Urinary bladder (tissue), 4 donors: Measurements from ENCODE around the gene CFAP221. TPM values are rescaled to one million over a fixed set of nuclear protein-coding genes. Genes with fewer than 3 reads are reported as not detected.

ENCODE experiments used
- DNase-seq: peaks from one replicate; pipeline ENCODE4 v3.0.0-alpha.2; 2015; ENCODE audit errors: extremely low spot score
- H3K27ac ChIP-seq: one replicate; pipeline ENCODE4 v1.5.1; 2013; ENCODE audit warnings: low read depth, mild to moderate bottlenecking, moderate library complexity
- H3K36me3 ChIP-seq: one replicate; pipeline ENCODE4 v1.6.1; 2013; ENCODE audit warnings: mild to moderate bottlenecking, moderate library complexity; ENCODE audit not compliant: insufficient read depth
- H3K4me1 ChIP-seq: one replicate; pipeline ENCODE4 v1.6.1; 2013; ENCODE audit warnings: mild to moderate bottlenecking, moderate library complexity; ENCODE audit not compliant: insufficient read depth
- H3K4me3 ChIP-seq: one replicate; pipeline ENCODE4 v1.5.1; 2013; ENCODE audit warnings: low read depth, low read length
- WGBS: extraction: QIAGEN DNeasy Blood & Tissue Kit; methylation state at CpG from one replicate; pipeline ENCODE4 v1.1.7; 2013; 5-methylcytosine and 5-hydroxymethylcytosine counted together
- polyA plus RNA-seq: library from polyadenylated mRNA; stranded (reverse); fragments of 200-250 nt; gene quantifications from one replicate; pipeline ENCODE4 v1.2.3, GENCODE V29; 2013
- total RNA-seq: library from RNA; depleted of rRNA; stranded (reverse); fragments of >200 nt; gene quantifications from one replicate; pipeline ENCODE4 v1.2.3, GENCODE V29; 2014
- donor health status: healthy with polysubstance abuse.
- donor health status: healthy.

The CFAP221 gene
- total and polyA plus RNA-seq, 2 donors = 0.09 to 0.95 TPM

GRCh38 chr2:119548516-119549120 lies 4.4 kb downstream of the CFAP221 start:
- DNase-seq = no peak
- Histone ChIP-seq H3K27ac (no peak overlapping the region), H3K36me3 (no peaks in the 10 kb centered on the region), H3K4me3 (no peak overlapping the region), H3K4me1 (no peaks in the 10 kb centered on the region)
- whole genome bisulfite sequencing = 72% methylated on average over 2 of the region's 2 CpGs

- no peak overlapping the region for H3K4me3 ChIP-seq
- 57% methylated on average over 1 of the region's 1 CpG for WGBS
- no peaks in the 10 kb centered on the region for H3K36me3 ChIP-seq
- DNase-seq = no peak
- H3K4me1 ChIP-seq = no peaks in the 10 kb centered on the region
- no peak overlapping the region for H3K27ac ChIP-seq
These were observed 5.0 kb downstream of the CFAP221 start for GRCh38 chr2:119549241-119549640.

- Histone ChIP-seq H3K4me1 (no peaks in the 10 kb centered on the region), H3K36me3 (no peaks in the 10 kb centered on the region), H3K4me3 (no peak overlapping the region), H3K27ac (no peak overlapping the region)
- WGBS = 91% methylated on average over 2 of the region's 2 CpGs
- DNase-seq = no peak
These were observed 6.1 kb downstream of the CFAP221 start for GRCh38 chr2:119550346-119550745.

GRCh38 chr2:119550856-119551255 lies 6.6 kb downstream of the CFAP221 start:
- Histone ChIP-seq H3K36me3 (no peaks in the 10 kb centered on the region), H3K27ac (no peak overlapping the region), H3K4me1 (no peaks in the 10 kb centered on the region), H3K4me3 (no peak overlapping the region)
- 86% methylated on average over 1 of the region's 1 CpG for WGBS
- DNase-seq = no peak

- Histone ChIP-seq H3K4me3 (no peak overlapping the region), H3K36me3 (no peaks in the 10 kb centered on the region), H3K27ac (no peak overlapping the region), H3K4me1 (no peaks in the 10 kb centered on the region)
- WGBS = 87% methylated on average over 3 of the region's 3 CpGs
- no peak for DNase-seq
These were observed 8.7 kb downstream of the CFAP221 start for GRCh38 chr2:119552902-119553301.

- H3K36me3 ChIP-seq = no peaks in the 10 kb centered on the region
- no peak for DNase-seq
- H3K4me3 ChIP-seq = no peak overlapping the region
- H3K27ac ChIP-seq = no peak overlapping the region
- H3K4me1 ChIP-seq = no peaks in the 10 kb centered on the region
- WGBS = 81% methylated on average over 7 of the region's 7 CpGs
These were observed 9.6 kb downstream of the CFAP221 start for GRCh38 chr2:119553687-119554344.

- H3K27ac ChIP-seq = no peak overlapping the region
- no peak overlapping the region for H3K4me3 ChIP-seq
- H3K36me3 ChIP-seq = no peaks in the 10 kb centered on the region
- DNase-seq = no peak
- 45% methylated on average over 2 of the region's 2 CpGs for WGBS
- H3K4me1 ChIP-seq = no peaks in the 10 kb centered on the region
These were observed 21.2 kb downstream of the CFAP221 start for GRCh38 chr2:119565481-119565880.

- H3K4me1 ChIP-seq = no peaks in the 10 kb centered on the region
- H3K36me3 ChIP-seq = no peaks in the 10 kb centered on the region
- H3K27ac ChIP-seq = no peak overlapping the region
- DNase-seq = no peak
- no peak overlapping the region for H3K4me3 ChIP-seq
These were observed 23.0 kb downstream of the CFAP221 start for GRCh38 chr2:119567292-119567691.

GRCh38 chr2:119574108-119574815 lies 30.0 kb downstream of the CFAP221 start:
- H3K4me1 ChIP-seq = no peaks in the 10 kb centered on the region
- no peak for DNase-seq
- no peak overlapping the region for H3K4me3 ChIP-seq
- H3K36me3 ChIP-seq = no peaks in the 10 kb centered on the region
- 64% methylated on average over 3 of the region's 3 CpGs for WGBS
- H3K27ac ChIP-seq = no peak overlapping the region

- DNase-seq = no peak
- Histone ChIP-seq H3K4me3 (no peak overlapping the region), H3K27ac (no peak overlapping the region), H3K4me1 (no peaks in the 10 kb centered on the region), H3K36me3 (no peaks in the 10 kb centered on the region)
- 45% methylated on average over 2 of the region's 2 CpGs for WGBS
These were observed 30.6 kb downstream of the CFAP221 start for GRCh38 chr2:119574864-119575263.

- no peak overlapping the region for H3K4me3 ChIP-seq
- 88% methylated on average over 1 of the region's 1 CpG for WGBS
- no peak for DNase-seq
- no peak overlapping the region for H3K27ac ChIP-seq
- no peaks in the 10 kb centered on the region for H3K36me3 ChIP-seq
- no peaks in the 10 kb centered on the region for H3K4me1 ChIP-seq
These were observed 31.2 kb downstream of the CFAP221 start for GRCh38 chr2:119575439-119575838.

- Histone ChIP-seq H3K27ac (no peak overlapping the region), H3K4me1 (no peaks in the 10 kb centered on the region), H3K36me3 (no peaks in the 10 kb centered on the region), H3K4me3 (no peak overlapping the region)
- DNase-seq = no peak
- WGBS = 75% methylated on average over 7 of the region's 7 CpGs
These were observed 35.4 kb downstream of the CFAP221 start for GRCh38 chr2:119579424-119580295.

GRCh38 chr2:119580550-119581072 lies 36.4 kb downstream of the CFAP221 start:
- WGBS = 88% methylated on average over 4 of the region's 4 CpGs
- Histone ChIP-seq H3K27ac (no peak overlapping the region), H3K4me1 (no peaks in the 10 kb centered on the region), H3K36me3 (no peaks in the 10 kb centered on the region), H3K4me3 (no peak overlapping the region)
- DNase-seq = no peak
